Sigmoid colon (tissue), 4 donors: ENCODE measurements around the gene RBM38.

Experiments used
- CTCF ChIP-seq, 4 experiments: fragments of 450-650 bp in 3 of 4; fragments of 200-600 bp in 1 of 4; IDR thresholded peaks; one replicate each; pipeline ENCODE4 v1.5.1; 2016 to 2019; ENCODE audit warnings: antibody characterized with exemption in 4 of 4, mild to moderate bottlenecking in 3 of 4, moderate library complexity in 2 of 4
- EP300 ChIP-seq, 4 donors: sonication (generic); formaldehyde crosslinking; IDR thresholded peaks; one replicate each; pipeline ENCODE4 v1.6.1; 2017; ENCODE audit warnings: antibody characterized with exemption in 4 of 4
- POLR2AphosphoS5 ChIP-seq, 4 donors: sonication (generic); formaldehyde crosslinking; IDR thresholded peaks; one replicate each; pipeline ENCODE4 v1.6.1; 2017; ENCODE audit warnings: antibody characterized with exemption in 4 of 4

- TF ChIP-seq CTCF (IDR thresholded peaks at IDR 0.05) (no peak), POLR2AphosphoS5 (IDR thresholded peaks at IDR 0.05) (no peak), EP300 (IDR thresholded peaks at IDR 0.05) (no peak)
Observed at GRCh38 chr20:57371363-57371762, 19.8 kb upstream of the RBM38 start.
